Endothelial cell of umbilical vein (primary cell): ENCODE results near the gene PDLIM4. TPM values are rescaled to one million over a fixed set of nuclear protein-coding genes. Genes with fewer than 3 reads are reported as not detected.

Source experiments
- BruUV-seq: library from RNA; stranded (reverse); fragments of 400-500 nt; replicated peaks from 2 replicates; lab custom pipeline; 2021; lab: Mats Ljungman, UMichigan
- CTCF ChIA-PET: fragments of 300-600, 350-600 bp; sonication (Branson Sonifier 250); formaldehyde crosslinking; loops from one replicate; lab custom pipeline; 2021; ENCODE audit warnings: antibody characterized with exemption, inconsistent platforms; lab: Charles Lee
- POLR2A ChIA-PET: fragments of 300-600, 350-600 bp; sonication (Branson Sonifier 250); formaldehyde crosslinking; loops from one replicate; lab custom pipeline; 2021; ENCODE audit warnings: antibody characterized with exemption, inconsistent platforms; lab: Charles Lee
- DNase-seq: peaks from one replicate; pipeline ENCODE4 v3.0.0-alpha.2; 2011; ENCODE audit warnings: low read depth, low spot score
- FAIRE-seq: peaks from 2 replicates; lab custom pipeline; 2011; peaks lifted over from hg19 to GRCh38; lab: Jason Lieb, UNC
- H2AFZ ChIP-seq: 2 replicates; pipeline ENCODE4 v1.6.0; 2012; ENCODE audit warnings: low read depth, low read length, control low read depth, inconsistent platforms
- H3K27ac ChIP-seq: 2 replicates; pipeline ENCODE4 v1.5.1; 2011; ENCODE audit warnings: low read depth, mild to moderate bottlenecking, control low read depth, low read length, moderate library complexity; ENCODE audit not compliant: insufficient read depth
- H3K27me3 ChIP-seq, 2 experiments: 2 replicates each; pipeline versions ENCODE4 v1.6.0 to v1.6.1; 2011; ENCODE audit warnings: low read length in 2 of 2, mixed read lengths in 1 of 2; ENCODE audit not compliant: control insufficient read depth in 2 of 2, insufficient read depth in 2 of 2
- H3K36me3 ChIP-seq, 2 experiments: 2 replicates in 1 of 2; 3 replicates in 1 of 2; pipeline ENCODE4 v1.5.1; 2011; ENCODE audit warnings: low read length in 2 of 2, mild to moderate bottlenecking in 1 of 2, moderate library complexity in 1 of 2; ENCODE audit not compliant: control insufficient read depth in 2 of 2, insufficient read depth in 2 of 2; ENCODE audit errors: extremely low read depth in 1 of 2
- H3K4me1 ChIP-seq: 3 replicates; pipeline ENCODE4 v1.5.1; 2011; ENCODE audit warnings: mild to moderate bottlenecking, low read length; ENCODE audit not compliant: control insufficient read depth, insufficient read depth; ENCODE audit errors: extremely low read depth
- H3K4me2 ChIP-seq: 2 replicates; pipeline ENCODE4 v1.6.1; 2011; ENCODE audit warnings: low read length, control low read depth, mixed read lengths; ENCODE audit not compliant: insufficient read depth
- H3K4me3 ChIP-seq, 3 experiments: fragments of 200-600 bp in 1 of 3; sonication (generic), shearing (Covaris generic) in 1 of 3; replicated peaks in 1 of 3; 2 replicates each; pipeline ENCODE4 v1.5.1; 2011 to 2016; ENCODE audit warnings: control low read depth in 3 of 3, low read length in 3 of 3, mild to moderate bottlenecking in 2 of 3, inconsistent platforms in 1 of 3, low read depth in 1 of 3, moderate library complexity in 1 of 3; ENCODE audit not compliant: insufficient read depth in 1 of 3
- H3K79me2 ChIP-seq: 2 replicates; pipeline ENCODE4 v1.6.0; 2012; ENCODE audit warnings: low read length, inconsistent platforms; ENCODE audit not compliant: control insufficient read depth, insufficient read depth
- H3K9ac ChIP-seq: replicated peaks from 2 replicates; pipeline ENCODE3; 2011; ENCODE audit warnings: low read length, control low read depth; ENCODE audit not compliant: insufficient read depth; ENCODE audit errors: extremely low read depth
- H3K9me1 ChIP-seq: replicated peaks from 3 replicates; pipeline ENCODE4 v1.6.0; 2011; ENCODE audit warnings: mild to moderate bottlenecking, low read length; ENCODE audit not compliant: control insufficient read depth, insufficient read depth; ENCODE audit errors: extremely low read depth
- H3K9me3 ChIP-seq: replicated peaks from 2 replicates; pipeline ENCODE4 v1.5.1; 2012; ENCODE audit warnings: low read length, inconsistent platforms; ENCODE audit not compliant: control insufficient read depth, insufficient read depth
- H4K20me1 ChIP-seq: replicated peaks from 2 replicates; pipeline ENCODE3; 2011; ENCODE audit warnings: mild to moderate bottlenecking, low read length; ENCODE audit not compliant: control insufficient read depth, insufficient read depth; ENCODE audit errors: extremely low read depth
- CTCF ChIP-seq, 2 donors: IDR thresholded peaks; 1 replicate in 1 of 2; 2 replicates in 1 of 2; pipeline ENCODE4 v1.5.1; 2011; ENCODE audit warnings: low read length in 2 of 2, mild to moderate bottlenecking in 2 of 2, moderate library complexity in 2 of 2, control low read depth in 1 of 2, inconsistent platforms in 1 of 2, low read depth in 1 of 2; ENCODE audit not compliant: insufficient read depth in 1 of 2; ENCODE audit errors: extremely low read depth in 1 of 2
- EZH2 ChIP-seq: IDR thresholded peaks from 2 replicates; pipeline ENCODE4 v1.6.1; 2012; ENCODE audit warnings: borderline replicate concordance, low read depth, mild to moderate bottlenecking, moderate library complexity, low read length, inconsistent platforms; ENCODE audit not compliant: severe bottlenecking
- FOS ChIP-seq: IDR thresholded peaks from 2 replicates; pipeline ENCODE4 v1.6.1; 2011; ENCODE audit warnings: mild to moderate bottlenecking, low read length, moderate library complexity, borderline replicate concordance; ENCODE audit not compliant: insufficient read depth
- GATA2 ChIP-seq: IDR thresholded peaks from 2 replicates; pipeline ENCODE4 v1.7.0; 2011; ENCODE audit warnings: low read depth, mild to moderate bottlenecking, moderate library complexity, mixed read lengths, low read length; ENCODE audit not compliant: insufficient read length, insufficient read depth
- JUN ChIP-seq: IDR thresholded peaks from 2 replicates; pipeline ENCODE4 v1.6.1; 2011; ENCODE audit warnings: borderline replicate concordance, low read depth; ENCODE audit not compliant: insufficient read length, insufficient read depth
- MAX ChIP-seq: IDR thresholded peaks from 2 replicates; pipeline ENCODE4 v1.6.1; 2011; ENCODE audit not compliant: insufficient read depth, insufficient read length
- MYC ChIP-seq: IDR thresholded peaks from one replicate; pipeline ENCODE4 v1.6.1; 2011; ENCODE audit warnings: mild to moderate bottlenecking, low read depth, low read length
- POLR2A ChIP-seq: IDR thresholded peaks from 2 replicates; pipeline ENCODE4 v1.6.1; 2012; ENCODE audit warnings: low read depth, mild to moderate bottlenecking, control low read depth, low read length
- POLR2AphosphoS5 ChIP-seq: IDR thresholded peaks from 2 replicates; pipeline ENCODE4 v1.6.1; 2012; ENCODE audit warnings: low read depth, mild to moderate bottlenecking, control low read depth, low read length, moderate library complexity; ENCODE audit not compliant: insufficient read depth
- dilution Hi-C: fragments of 300-500 bp; cut with MboI; formaldehyde crosslinking; loops from one replicate; pipeline ENCODE4 v1.15.0; 2019; ENCODE audit warnings: low sequenced_read_pairs; ENCODE audit not compliant: extremely low pct_ligation_motif_present
- intact Hi-C: fragments of 100-400 bp; cut with micrococcal nuclease; formaldehyde crosslinking; loops from one replicate; pipeline ENCODE4 v1.10.0; 2022
- polyA plus RNA-seq, 4 experiments: library from polyadenylated mRNA; depleted of rRNA in 3 of 4; stranded (reverse) in 3 of 4; unstranded in 1 of 4; fragments of >200 nt; gene quantifications; 2 replicates each; pipeline versions ENCODE4 v1.2.1 to v1.2.3, GENCODE V29; 2011 to 2012; ENCODE audit warnings: missing spikeins in 1 of 4
- total RNA-seq: library from RNA; stranded (reverse); gene quantifications from 2 replicates; pipeline ENCODE4 v1.2.3, GENCODE V29; 2021

PDLIM4 gene
- total and polyA plus RNA-seq, 2 donors (not counting 3 experiments of a cell fraction or from before 2014, with no cell fraction given) = 65.7 to 112 TPM

- H3K79me2 ChIP-seq = no peaks in the 10 kb centered on the region
- no TSS peak for BruUV-seq
- no peaks in the 10 kb centered on the region for H3K36me3 ChIP-seq
- TF ChIP-seq MYC = no peak
- TF ChIP-seq CTCF (IDR thresholded peaks at IDR 0.05; ENCODE audit: extremely low read depth in 1 of 2, insufficient read depth in 1 of 2, low read depth in 1 of 2, low read length in 2 of 2) = no peak
- no peak for TF ChIP-seq FOS
- no peak for TF ChIP-seq MAX
- TF ChIP-seq POLR2AphosphoS5 = no peak
- no peak for TF ChIP-seq POLR2A
- no peak for TF ChIP-seq GATA2
- TF ChIP-seq JUN = no peak
- TF ChIP-seq EZH2 = no peak
- DNase-seq = no peak
- H3K9ac ChIP-seq = no peak overlapping the region
- no peaks in the 10 kb centered on the region for H3K4me1 ChIP-seq
- H3K4me3 ChIP-seq = no peak overlapping the region
- no peak overlapping the region for H2AFZ ChIP-seq
- FAIRE-seq = no peak
- no peaks in the 10 kb centered on the region for H3K9me1 ChIP-seq
- no peak overlapping the region for H3K4me2 ChIP-seq
- dilution Hi-C loops = no loop called here
- POLR2A ChIA-PET = no interaction called here
- H3K9me3 ChIP-seq = no peaks in the 10 kb centered on the region
- CTCF ChIA-PET = interaction anchor here (1.3 kb wide), 1 partner anchor 40 kb away, joined by 6 read pairs; no protein-coding TSS in a partner anchor
- intact Hi-C loops = no loop called here
- no peak overlapping the region for H3K27ac ChIP-seq
- peaks cover 0 to 2% of the 10 kb centered on the region in 2 experiments for H3K27me3 ChIP-seq
- no peaks in the 10 kb centered on the region for H4K20me1 ChIP-seq
Observed at GRCh38 chr5:132277971-132278853, 20.7 kb downstream of the PDLIM4 start.
